Endometrium (tissue), 2 donors: Measurements from ENCODE around the gene MGAM2.
"Not testable (repeated sequence)": the region's sequence is repeated elsewhere in the genome, so short reads cannot be mapped to it uniquely, and the experiment has no call there.

Experiments used
- FAIRE-seq: peaks from 2 replicates; lab custom pipeline; 2012; peaks lifted over from hg19 to GRCh38; lab: Jason Lieb, UNC
- donor health status: control.
- donor health status: control.

MGAM2 gene

DNA sequence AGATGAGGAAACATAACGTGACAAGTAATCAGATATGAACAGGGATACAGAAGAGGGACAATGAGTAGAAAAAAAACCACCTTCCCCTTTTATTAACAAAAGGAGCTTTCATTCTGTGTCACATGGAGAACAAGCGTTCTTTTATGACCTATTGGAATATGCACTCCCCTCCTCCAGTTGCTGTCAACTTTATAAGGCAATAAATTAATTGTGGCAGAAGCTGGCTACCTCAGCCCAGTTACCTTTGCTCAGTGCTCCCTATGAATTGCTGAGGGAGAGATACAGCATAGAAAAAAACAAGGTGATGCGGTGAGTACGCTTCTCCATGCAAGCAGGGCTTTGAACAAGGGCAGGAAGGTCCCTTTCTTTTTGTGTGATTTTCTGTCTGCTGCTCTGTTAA, at the start of gene MGAM2:
Gene MGAM2 (plus strand): TSS at position 220 of the 400 bp plus-strand sequence. CDS start 5,156 bp downstream, outside the sequence.
- FAIRE-seq = no peak

DNA sequence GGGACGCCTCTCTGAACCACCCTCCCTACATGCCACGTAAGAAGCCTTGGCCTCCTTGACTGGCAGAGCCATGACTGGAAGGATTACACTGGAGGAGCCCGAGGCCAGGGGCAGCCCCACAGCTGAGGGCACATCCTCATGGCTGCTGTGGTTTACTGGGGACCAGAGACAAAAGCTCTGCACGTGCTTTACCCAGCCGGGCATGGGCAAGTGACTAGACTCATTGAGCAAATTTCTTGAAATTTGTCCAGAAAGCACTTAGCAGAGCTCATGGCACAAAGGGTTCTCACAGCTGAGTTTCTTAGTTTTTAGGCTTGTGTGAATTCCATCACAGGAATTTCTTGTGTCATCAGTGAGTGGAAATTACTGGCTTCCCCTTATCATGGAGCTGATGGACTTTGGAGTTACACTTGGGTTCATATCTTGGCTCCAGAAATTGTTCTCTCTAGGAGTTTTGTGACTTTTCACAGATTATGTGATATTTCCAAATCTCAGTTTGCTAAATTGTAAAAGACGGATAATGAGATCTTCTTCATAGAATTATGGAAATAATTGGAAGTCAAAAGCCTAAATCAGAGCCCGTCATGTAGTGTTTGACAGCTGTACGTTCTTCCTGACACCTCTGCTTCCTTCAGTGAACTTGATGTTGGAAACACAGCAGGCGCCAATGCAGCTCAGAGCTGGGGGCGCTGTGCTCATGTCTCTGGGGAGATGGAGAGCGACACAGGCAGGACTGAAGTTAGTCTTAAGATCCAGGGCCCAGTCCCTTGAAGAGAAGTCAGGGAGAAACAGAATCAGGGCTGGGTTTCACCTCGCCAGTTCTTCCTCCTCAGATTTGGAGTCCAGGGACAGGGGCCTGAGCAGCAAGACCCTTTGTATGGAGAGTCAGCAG, 47.7 kb upstream of the MGAM2 start:
- no peak for FAIRE-seq

DNA sequence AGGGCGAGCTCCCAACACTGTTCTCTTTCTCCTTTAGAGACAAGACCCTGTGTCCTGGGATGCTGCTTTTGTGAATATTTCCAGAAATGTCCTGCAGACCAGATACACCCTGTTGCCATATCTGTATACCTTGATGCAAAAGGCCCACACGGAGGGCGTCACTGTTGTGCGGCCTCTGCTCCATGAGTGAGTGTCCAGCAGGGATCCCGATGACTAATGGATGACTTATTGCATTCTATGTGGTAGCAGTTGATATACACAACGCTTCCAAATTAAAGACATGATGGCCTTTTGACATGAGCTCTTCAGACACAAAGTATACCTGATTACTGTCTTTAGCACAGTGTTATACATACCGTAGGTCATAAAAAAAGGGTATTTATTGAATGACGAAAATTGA, 45.0 kb upstream of the MGAM2 start:
- no peak for FAIRE-seq

DNA sequence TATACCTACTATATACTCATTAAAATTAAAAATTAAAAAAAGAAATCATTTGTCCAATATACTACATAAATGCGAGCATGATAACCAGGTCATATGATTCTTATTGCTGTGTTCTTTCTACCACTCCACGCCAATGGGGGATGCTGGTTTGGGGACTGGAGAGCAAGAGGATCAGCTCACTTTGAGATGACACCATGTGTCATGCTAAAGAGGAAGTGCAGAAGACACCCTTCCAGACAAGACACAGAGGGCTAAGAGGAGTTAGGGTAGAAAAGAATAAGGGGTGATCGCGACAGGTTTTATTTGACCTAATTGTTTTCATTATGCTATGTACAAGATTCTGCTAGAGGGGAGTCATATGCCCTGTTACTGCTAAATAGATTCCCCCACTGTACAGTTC, 33.8 kb upstream of the MGAM2 start:
- FAIRE-seq = no peak

DNA sequence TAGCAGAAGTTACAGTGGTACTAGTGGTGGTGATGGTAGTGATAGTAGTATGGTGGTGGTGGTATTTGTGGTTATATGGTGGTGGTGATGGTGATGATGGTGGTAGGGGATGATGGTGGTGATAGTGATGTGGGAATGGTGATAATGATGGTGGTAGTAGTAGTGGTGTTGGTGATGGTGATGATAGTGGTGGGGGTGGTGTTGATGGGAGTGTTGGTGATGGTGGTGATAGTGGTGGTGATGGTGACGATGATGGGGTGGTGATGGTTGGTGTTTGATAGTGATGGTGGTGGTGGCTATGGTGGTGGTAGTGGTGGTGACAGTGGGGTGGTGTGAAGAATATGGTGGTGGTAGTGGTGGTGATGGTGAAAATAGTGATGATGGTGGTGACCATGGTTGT, 27.9 kb upstream of the MGAM2 start:
- FAIRE-seq = no peak

DNA sequence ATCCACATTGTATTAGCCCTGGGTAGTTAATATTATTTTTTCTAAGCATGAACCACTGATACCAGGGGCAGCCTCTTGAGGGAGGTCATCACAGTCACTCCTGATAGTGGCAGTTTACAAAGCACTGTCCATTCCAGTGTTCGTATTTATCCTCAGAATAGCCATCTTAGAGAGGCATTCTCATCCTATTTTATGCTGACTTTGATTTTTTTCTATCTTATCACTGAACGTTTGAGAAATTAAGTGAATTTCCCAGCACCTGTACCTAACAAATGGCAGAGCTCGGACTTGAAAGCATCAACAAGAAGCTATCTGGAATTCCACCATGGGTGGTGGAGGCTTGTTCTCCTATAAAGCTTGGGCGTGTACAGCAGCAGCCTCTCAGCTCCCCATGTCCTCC, 26.1 kb upstream of the MGAM2 start:
- no peak for FAIRE-seq

DNA sequence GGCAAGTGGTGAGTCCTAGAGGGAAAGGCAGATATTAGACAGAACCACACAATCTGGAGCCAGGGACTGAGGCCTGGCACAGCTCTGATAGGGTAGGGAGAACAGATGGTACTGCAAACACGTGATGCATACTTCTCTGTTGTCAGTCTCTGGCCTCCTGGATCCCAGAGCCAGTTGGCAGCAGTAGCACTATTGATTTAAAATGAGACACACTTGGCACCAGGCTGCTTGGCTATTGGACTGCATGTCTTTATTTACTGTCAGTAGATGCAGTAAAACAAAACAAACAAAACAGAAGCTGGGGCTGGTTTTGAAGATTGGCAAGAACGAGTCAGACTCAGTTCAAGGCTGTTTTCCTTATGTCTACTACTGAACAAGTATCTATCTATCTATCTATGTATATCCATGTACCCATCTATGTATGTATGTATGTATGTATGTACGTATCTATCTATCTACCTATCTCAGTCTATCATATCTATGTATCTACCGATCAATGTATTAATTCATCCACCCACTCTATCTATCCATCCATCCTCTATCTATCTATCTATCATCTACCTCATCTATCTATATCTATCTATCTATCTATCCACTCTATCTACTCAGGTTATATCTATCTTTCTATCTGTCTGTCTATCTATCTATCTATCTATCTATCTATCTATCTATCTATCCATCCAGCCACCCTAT, 23.4 kb upstream of the MGAM2 start:
- no peak for FAIRE-seq

DNA sequence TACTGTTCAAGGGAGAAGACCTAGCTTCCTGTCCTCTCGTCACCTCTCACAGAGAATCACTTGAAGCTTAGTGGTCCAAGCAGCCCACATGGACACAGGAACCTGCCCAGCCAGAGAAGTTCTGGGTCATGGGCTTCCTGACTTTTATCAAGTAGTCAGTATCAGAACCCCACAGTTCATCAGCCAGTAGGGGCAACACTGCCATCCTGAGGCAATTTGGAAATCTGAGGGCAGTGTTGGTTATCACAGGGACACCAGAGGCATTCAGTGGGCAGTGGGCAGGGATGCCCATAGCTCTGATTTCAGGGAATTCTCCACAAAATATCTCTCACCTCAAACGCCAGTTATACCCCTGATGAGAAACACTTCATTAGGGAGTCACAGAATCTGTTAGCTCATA, 22.5 kb upstream of the MGAM2 start:
- FAIRE-seq = no peak

DNA sequence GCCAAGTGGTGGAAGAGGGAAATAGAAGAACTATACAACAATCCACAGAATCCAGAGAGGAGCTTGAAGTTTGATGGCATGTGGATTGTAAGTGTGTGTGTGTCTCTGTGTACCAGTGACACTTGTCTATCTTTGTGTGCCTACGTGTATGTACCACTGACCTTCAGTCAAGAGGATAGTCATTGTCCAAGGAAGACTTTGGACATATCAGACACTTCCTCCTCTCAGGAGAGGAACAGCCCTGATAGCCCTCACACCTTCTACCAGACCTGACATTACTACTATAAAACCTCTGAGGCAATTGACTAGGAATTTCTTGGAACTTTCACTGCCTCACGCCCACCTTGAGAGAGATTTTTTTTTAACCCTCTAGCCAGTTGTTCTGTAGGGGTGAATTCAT, 19.6 kb upstream of the MGAM2 start:
- no peak for FAIRE-seq

DNA sequence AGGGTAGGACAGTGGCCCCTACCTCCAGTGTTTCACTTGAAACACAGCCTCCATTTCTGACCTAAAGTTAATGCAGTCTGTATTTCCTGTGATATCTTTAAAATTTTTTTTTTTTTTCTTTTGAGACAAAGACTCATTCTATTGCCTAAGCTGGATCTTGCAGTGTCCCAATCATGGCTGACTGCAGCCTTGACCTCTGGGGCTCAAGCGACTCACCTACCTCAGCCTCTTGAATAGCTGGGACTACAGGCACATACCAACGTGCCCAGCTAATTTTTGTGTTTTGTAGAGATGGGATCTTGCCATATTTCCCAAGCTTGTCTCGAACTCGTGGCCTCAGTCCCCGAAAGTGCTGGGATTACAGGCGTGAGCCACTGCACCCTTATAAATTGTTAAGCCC, 16.7 kb upstream of the MGAM2 start:
- FAIRE-seq = no peak

DNA sequence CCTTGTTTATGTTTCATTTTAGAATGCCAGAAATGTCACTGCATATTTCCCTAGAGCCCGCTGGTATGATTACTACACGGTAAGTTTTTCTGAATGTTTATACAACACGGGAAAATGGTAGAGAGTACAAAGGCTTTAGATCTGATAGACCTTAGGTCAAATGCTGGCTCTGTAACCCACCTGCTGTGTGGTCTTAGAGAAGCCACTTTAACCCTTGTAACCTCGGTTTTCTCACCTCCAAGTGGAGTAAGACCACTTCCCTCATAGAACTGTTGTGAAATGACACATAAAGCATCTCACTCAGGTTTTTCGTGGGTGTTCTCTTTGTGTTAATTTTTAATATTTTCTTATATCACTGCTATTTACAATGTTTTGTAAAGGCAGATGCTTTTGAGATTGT, 13.9 kb upstream of the MGAM2 start:
- no peak for FAIRE-seq

DNA sequence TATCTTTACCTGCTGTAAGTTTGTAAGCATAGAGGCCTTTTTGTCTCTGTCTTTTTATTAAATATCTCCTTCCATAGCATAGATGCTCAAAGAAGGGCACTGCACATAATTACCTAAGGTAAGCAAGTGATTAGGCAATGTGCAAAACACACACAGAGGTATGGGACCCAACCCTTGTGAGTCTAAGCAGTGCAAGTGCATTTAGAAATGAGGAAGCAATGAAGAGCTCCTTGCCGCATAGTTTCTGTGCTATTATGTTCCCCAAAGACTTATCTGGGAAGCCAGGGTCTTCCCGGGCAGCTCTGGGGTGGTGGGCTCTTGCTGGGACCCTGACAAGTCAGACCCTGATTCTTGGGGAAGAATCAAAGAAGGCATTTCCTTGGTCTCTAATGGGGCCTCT, 13.5 kb upstream of the MGAM2 start:
- no peak for FAIRE-seq

DNA sequence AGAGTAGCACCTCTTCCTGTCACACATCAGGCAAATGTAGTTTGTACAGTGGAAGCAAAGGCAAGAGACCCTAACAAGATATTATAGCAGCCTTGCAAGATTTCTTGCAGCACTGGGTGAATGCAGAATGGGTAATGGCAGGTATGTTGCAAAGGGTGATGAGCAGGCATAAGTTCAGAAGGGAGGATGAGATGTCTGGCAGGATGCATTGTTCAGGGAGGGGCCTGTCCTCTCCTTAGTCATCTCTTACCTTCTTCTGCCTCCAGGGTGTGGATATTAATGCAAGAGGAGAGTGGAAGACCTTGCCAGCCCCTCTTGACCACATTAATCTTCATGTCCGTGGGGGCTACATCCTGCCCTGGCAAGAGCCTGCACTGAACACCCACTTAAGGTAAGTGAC, 12.2 kb upstream of the MGAM2 start:
- not testable (repeated sequence) for FAIRE-seq

DNA sequence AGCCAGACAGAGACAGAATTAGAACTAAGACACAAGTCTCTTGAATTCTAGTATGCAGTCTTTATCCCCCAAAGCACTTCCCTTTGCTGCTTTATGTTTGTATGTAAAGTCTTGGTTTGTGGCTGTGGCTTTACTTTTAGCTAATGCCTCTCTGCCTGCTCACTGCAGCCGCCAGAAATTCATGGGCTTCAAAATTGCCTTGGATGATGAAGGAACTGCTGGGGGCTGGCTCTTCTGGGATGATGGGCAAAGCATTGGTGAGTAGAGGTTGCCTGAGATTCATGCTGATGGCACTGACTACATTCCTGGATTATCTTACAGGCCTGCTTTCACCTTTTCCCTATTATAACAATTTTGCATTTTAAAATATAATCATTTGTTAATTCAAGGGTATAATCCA, 10.9 kb upstream of the MGAM2 start:
- FAIRE-seq = no peak

DNA sequence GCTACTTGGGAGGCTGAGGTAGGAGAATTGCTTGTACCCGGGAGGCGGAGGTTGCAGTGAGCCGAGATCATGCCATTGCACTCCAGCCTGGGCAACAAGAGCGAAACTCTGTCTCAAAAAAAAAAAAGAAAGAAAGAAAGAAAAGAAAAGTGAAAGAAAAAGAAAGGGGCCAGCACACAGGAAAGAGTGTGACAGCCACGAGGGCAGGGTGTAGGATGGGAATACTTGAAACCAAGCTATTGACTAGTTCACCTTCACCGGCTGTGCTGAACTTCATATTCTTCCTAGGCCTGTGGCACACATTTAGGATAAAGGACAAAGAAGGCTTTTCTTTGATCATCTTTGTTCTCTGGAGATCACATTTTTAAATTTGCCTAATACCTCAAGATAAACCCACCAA, 9.7 kb upstream of the MGAM2 start:
- FAIRE-seq = not testable (repeated sequence)

DNA sequence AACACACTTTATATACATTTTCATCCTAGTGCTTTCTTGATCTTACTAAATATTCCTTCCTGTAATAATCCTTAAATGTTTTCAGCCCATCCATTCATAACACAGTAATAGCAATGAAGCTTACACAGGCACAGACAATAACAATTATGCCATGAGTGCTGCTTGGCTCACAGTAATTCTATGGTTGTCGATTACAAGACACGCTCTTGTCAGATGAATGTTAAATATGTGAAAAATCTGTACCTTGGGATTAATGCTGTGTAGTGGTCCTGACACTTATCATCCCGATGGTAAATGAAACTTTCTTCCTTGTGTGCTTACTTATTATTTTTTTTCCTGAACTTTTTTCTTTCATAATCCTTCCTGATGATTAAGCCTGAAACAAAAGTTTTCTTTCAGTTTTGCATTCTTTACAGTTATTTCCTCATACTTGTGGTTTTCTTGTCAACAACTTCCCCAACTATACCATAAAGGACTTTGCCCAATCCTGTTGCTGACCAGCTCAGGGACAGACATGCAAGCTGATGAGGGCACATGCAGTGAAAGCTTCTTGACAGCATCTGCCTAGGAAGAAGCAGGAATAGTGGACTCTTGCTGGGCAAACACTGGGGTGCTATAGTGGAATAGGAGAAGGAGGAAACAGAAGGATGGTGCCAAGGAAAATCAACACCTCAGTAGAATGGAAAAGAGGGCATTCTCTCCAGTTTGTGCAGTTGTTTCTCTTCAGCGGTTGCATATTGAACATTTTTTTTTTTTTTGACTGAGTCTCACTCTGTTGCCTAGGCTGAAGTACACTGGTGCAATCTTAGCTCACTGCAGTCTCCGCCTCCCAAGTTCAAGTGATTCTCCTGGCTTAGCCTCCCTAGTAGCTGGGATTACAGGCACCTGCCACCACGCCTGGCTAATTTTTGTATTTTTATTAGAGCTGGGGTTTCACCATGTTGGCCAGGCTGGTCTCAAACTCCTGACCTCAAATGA, 6.7 kb upstream of the MGAM2 start:
- FAIRE-seq = no peak

DNA sequence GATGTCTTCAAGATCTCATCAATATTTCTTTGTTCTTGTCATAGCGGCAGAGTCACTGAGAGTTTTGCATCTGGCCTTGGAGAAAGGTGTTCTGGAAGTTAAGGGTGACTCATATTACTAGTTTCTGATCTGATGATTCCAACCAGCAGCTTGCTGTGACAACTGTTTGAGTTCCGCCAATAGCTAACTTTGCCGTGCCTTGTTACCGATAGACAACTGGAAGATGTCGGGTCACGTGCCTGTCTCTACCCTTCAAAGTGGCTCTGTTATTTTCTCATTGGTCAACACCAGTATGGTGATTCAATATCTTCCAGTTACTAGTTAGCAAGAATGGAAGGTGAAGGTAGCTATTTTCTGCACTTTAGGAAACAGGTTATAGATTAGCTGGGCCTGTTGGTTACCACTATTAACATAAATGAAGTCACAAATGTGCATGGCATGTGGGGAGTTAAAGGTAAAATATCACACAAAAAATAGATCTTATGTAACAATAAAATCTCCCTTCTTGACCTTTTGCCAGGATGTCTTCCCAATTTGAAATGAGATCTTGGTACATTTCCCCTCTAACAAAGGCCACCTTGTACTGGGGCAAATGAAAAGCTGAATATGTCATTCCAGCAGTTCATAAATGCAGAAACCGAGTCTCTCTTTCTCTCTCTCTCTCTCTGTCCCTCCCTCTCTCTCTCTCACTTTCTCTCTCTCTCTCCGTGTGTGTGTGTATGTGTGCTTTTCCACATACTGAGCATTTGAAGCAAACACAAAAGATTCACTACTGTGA, 2.6 kb upstream of the MGAM2 start:
- FAIRE-seq = no peak

DNA sequence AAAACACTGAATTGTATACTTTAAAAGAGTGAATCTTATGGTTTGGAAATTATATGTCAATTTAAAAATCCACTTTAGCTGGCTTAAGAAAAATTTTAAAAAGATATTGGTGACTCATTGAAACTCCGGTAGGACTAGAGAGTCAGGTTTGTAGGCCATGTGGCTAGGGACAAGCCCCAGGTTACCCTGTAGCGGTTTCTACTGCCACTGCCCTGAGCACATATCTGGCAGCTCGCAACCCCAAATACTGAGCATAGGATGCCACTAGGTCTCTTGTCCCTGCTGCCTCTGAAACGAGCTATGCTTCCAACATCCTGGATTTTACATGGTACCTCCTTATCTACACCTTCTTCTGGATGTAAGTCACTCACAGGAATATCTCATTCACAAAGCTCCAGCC, 1.4 kb upstream of the MGAM2 start:
- FAIRE-seq = no peak

DNA sequence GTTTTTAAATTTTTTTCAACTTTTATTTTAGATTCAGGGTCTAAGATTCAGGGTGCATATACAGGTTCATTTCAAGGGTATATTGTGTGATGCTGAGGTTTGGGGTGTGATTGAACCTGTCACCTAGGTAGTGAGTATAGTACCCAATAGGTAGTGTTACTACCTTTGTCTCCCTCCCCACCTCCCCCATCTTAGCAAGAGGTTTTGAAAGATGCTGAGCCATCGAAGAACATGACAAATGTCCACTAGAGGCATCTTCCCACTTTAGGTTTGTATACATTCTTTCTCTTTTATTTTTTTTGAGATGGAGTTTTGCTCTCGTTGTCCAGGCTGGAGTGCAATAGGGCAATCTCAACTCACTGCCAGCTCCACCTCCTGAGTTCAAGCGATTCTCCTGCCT, 880 bp upstream of the MGAM2 start:
- FAIRE-seq = no peak

DNA sequence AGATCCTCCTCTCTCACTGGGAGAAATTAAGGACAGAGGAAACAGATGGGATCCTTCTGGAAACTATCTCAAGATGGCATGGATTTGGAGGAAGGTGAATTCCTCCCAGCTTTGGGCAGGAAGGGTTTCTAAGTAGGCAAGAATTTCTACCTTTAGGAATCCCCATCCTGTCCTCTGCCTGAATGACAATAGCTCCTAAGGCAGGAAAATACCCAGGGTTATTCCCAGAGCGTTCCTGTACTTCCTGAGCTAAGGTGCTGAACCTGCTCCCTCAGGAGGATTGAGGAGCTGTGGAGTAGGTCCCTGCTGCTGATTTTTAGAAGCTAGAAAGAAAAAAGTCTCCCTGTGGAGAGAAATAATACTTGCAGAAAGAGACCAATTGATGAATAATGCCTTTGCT, 568 bp downstream of the MGAM2 start:
- no peak for FAIRE-seq

DNA sequence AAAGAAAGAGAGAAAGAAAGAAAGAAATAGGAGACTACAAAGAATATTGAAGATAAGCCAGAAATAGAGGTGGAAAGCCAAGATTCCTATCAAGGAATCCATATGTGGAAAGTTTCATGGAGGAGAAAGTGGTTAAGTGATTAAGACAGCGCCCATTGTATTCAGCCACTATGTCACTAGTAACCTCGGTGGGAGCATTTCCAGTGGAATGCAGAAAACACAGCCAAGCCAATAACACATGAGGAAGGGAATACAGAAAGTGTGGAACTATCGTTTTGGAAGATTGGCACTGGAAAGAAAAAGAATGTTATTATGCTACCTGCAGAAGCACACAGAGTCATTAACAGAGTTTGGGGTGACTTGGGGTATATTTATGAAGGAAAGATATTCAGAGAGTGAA, 2.7 kb downstream of the MGAM2 start:
- no peak for FAIRE-seq

DNA sequence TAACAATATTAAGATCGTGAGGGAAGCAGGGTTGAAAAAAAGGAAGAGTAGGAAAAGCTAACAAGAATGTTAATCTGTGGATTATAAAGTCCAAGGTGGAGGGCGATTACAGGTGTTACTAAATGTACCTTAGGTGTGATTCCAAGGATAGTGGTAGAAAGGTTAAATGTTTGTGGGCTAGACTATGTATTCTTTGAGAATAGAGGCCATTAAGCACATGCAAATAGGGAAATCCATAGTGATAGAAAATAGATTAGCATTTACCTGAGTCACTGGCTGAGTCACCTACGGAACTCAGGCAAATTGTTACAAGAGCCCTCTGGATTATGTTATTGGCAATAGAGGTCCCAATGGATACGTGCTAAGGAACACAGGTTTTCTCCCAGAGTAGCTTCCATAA, 9.0 kb downstream of the MGAM2 start:
- no peak for FAIRE-seq
